SU-DHL-6 (cell line): ENCODE data around the gene SKI.

Source experiments
- H2AFZ ChIP-seq: fragments of 200-600 bp; sonication (generic); 2 replicates; pipeline ENCODE4 v1.6.1; 2014; ENCODE audit warnings: low read depth, mild to moderate bottlenecking, moderate library complexity, mixed read lengths, antibody characterized with exemption, low read length; ENCODE audit not compliant: severe bottlenecking
- H3F3A ChIP-seq: fragments of 200-600 bp; shearing (Covaris generic); 2 replicates; pipeline ENCODE4 v1.6.0; 2016; ENCODE audit warnings: antibody characterized with exemption, mild to moderate bottlenecking; ENCODE audit not compliant: insufficient read depth
- H3K27ac ChIP-seq: fragments of 200-600 bp; sonication (generic); 2 replicates; pipeline ENCODE4 v1.5.1; 2016; ENCODE audit warnings: low read depth, mild to moderate bottlenecking, low read length, moderate library complexity, mixed read lengths
- H3K27me3 ChIP-seq: fragments of 200-600 bp; sonication (generic), shearing (Covaris generic); 2 replicates; pipeline ENCODE4 v1.6.0; 2014; ENCODE audit warnings: mild to moderate bottlenecking, low read length
- H3K36me3 ChIP-seq: fragments of 200-600 bp; sonication (generic); 2 replicates; pipeline ENCODE4 v1.6.1; 2014; ENCODE audit warnings: mild to moderate bottlenecking, low read length, mixed read lengths
- H3K4me2 ChIP-seq: fragments of 300-600, 200-600 bp; shearing (Covaris generic), sonication (generic); 2 replicates; pipeline ENCODE4 v1.6.0; 2014; ENCODE audit warnings: low read length, low read depth, mild to moderate bottlenecking; ENCODE audit not compliant: poor library complexity, severe bottlenecking
- H3K4me3 ChIP-seq: fragments of 200-600 bp; sonication (generic); 2 replicates; pipeline ENCODE4 v1.5.1; 2014; ENCODE audit warnings: antibody characterized with exemption, low read length, mild to moderate bottlenecking, mixed read lengths; ENCODE audit not compliant: insufficient read depth, poor library complexity, severe bottlenecking
- H3K79me2 ChIP-seq: fragments of 200-600 bp; sonication (generic); 2 replicates; pipeline ENCODE4 v1.6.1; 2014; ENCODE audit warnings: mild to moderate bottlenecking, low read length, moderate library complexity; ENCODE audit not compliant: insufficient read depth
- H3K9ac ChIP-seq: fragments of 200-600 bp; sonication (generic); 2 replicates; pipeline ENCODE4 v1.7.0; 2014; ENCODE audit warnings: mild to moderate bottlenecking, low read length
- H3K9me2 ChIP-seq: fragments of 200-600 bp; sonication (generic); replicated peaks from 2 replicates; pipeline ENCODE4 v1.6.1; 2014; ENCODE audit warnings: low read length; ENCODE audit not compliant: insufficient read depth
- H3K9me3 ChIP-seq: fragments of 200-600 bp; sonication (generic); 2 replicates; pipeline ENCODE4 v1.6.1; 2014; ENCODE audit warnings: low read length, mixed read lengths; ENCODE audit not compliant: insufficient read depth
- H4K20me1 ChIP-seq: fragments of 200-600 bp; sonication (generic); 2 replicates; pipeline ENCODE4 v1.6.1; 2014; ENCODE audit warnings: low read depth, mild to moderate bottlenecking, antibody characterized with exemption, low read length, moderate library complexity, mixed read lengths
- CTCF ChIP-seq: fragments of 200-600 bp; sonication (generic); IDR thresholded peaks from one replicate; pipeline ENCODE4 v1.5.1; 2017; ENCODE audit warnings: antibody characterized with exemption, mild to moderate bottlenecking, low read length, moderate library complexity; ENCODE audit not compliant: insufficient read depth, poor library complexity, severe bottlenecking
- EZH2phosphoT487 ChIP-seq: fragments of 200-600 bp; sonication (generic), shearing (Covaris generic); conservative IDR thresholded peaks from 2 replicates; pipeline ENCODE4 v1.6.1; 2018; ENCODE audit warnings: mild to moderate bottlenecking, antibody characterized with exemption, low read length, moderate library complexity, mixed read lengths

The SKI gene

GRCh38 chr1:2340086-2340917 is 112.2 kb downstream of the SKI start:
- Histone ChIP-seq H3K79me2 (no peaks in the 10 kb centered on the region), H3F3A (no peaks in the 10 kb centered on the region), H4K20me1 (no peaks in the 10 kb centered on the region), H3K4me2 (no peak overlapping the region), H3K27me3 (no peaks in the 10 kb centered on the region), H2AFZ (no peak overlapping the region), H3K4me3 (no peak overlapping the region), H3K36me3 (no peaks in the 10 kb centered on the region), H3K27ac (no peak overlapping the region), H3K9me3 (no peaks in the 10 kb centered on the region), H3K9ac (no peak overlapping the region), H3K9me2 (no peaks in the 10 kb centered on the region)
- TF ChIP-seq CTCF = no peak
- no peak for TF ChIP-seq EZH2phosphoT487

GRCh38 chr1:2340918-2341254 is 112.8 kb downstream of the SKI start:
- no peaks in the 10 kb centered on the region for H3K9me2 ChIP-seq
- H3K27ac ChIP-seq = no peak overlapping the region
- no peak overlapping the region for H3K4me3 ChIP-seq
- no peaks in the 10 kb centered on the region for H4K20me1 ChIP-seq
- H3K9me3 ChIP-seq = no peaks in the 10 kb centered on the region
- H3K4me2 ChIP-seq = no peak overlapping the region
- no peaks in the 10 kb centered on the region for H3K79me2 ChIP-seq
- no peaks in the 10 kb centered on the region for H3K36me3 ChIP-seq
- no peaks in the 10 kb centered on the region for H3K27me3 ChIP-seq
- no peak overlapping the region for H3K9ac ChIP-seq
- no peak for TF ChIP-seq EZH2phosphoT487
- TF ChIP-seq CTCF = no peak
- H2AFZ ChIP-seq = no peak overlapping the region
- H3F3A ChIP-seq = no peaks in the 10 kb centered on the region

- Histone ChIP-seq H3K9ac (no peak overlapping the region), H3K9me2 (no peaks in the 10 kb centered on the region), H3K4me2 (no peak overlapping the region), H3K79me2 (no peaks in the 10 kb centered on the region), H3K9me3 (no peaks in the 10 kb centered on the region), H3F3A (no peaks in the 10 kb centered on the region), H4K20me1 (no peaks in the 10 kb centered on the region), H2AFZ (no peak overlapping the region), H3K36me3 (no peaks in the 10 kb centered on the region), H3K27ac (no peak overlapping the region), H3K4me3 (no peak overlapping the region), H3K27me3 (no peaks in the 10 kb centered on the region)
- no peak for TF ChIP-seq EZH2phosphoT487
- TF ChIP-seq CTCF = no peak
These were observed 113.7 kb downstream of the SKI start for GRCh38 chr1:2341706-2342383.
